SK-N-MC (cell line): ENCODE data around the gene SDK1.

Experiments
- EZH2 ChIP-seq: fragments of 200-600 bp; sonication (generic); IDR thresholded peaks from one replicate; pipeline ENCODE4 v1.6.1; 2017; ENCODE audit warnings: antibody characterized with exemption
- POLR2AphosphoS5 ChIP-seq: IDR thresholded peaks from 2 replicates; pipeline ENCODE4 v1.6.1; 2012; ENCODE audit warnings: mild to moderate bottlenecking, low read depth, low read length, borderline replicate concordance

DNA sequence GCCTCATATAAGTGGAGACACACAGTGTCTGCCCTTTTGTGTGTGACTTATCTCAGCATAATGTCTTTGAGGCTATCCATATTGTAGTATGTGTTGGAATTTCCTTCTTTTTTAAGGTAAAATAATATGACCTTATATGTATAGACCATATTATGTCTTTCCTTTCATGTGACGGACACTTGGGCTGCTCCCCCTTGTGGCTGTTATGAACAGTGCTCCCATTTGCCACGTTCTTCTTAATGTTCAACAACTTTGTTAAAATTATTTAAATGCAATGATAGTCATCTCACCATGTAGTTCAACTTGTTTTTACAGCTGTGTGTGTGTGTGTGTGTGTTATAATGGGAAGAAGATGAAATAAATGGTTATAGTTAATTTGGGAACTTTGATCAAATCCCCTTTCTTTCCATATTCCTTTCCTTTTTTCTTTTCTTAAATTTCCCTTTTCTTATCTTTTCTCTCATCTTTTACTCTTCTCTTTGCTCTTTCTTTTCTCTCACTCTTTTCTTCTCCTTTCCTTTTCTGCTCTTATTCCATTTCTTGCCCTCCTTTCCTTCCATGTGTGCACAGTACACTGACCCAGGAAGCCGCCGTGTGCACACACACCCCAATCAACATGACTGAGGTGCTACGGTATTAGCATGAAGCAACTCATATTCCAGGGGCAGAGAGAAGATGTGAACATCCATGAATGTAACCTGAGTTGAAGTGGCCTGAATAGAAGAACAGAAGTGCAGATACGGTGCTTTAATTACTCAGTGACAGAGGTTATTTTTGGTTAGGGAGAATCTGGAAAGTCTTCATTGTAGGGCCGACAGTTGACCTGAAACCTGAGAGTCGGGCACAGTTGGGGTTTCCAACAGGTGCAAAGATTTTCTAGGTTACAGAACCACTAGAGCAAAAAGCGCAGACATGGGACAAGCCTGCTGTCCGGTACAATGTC, 596.6 kb downstream of the SDK1 start:
- TF ChIP-seq EZH2, result no peak
- TF ChIP-seq POLR2AphosphoS5, result no peak
